ENCODE measurements around the gene PPFIA2. TPM values are rescaled to one million over a fixed set of nuclear protein-coding genes. Genes with fewer than 3 reads are reported as not detected.

The PPFIA2 gene
- total RNA-seq, 2 experiments from 2014 or later: not detected

- Histone ChIP-seq H3K36me3 (ENCODE audit: insufficient read depth, low read length) (no peaks in the 10 kb centered on the region), H3K9me3 (ENCODE audit: control insufficient read depth in 1 of 2, insufficient read depth in 1 of 2, low read length in 2 of 2) (no peaks in the 10 kb centered on the region), H3K4me3 (ENCODE audit: low read length) (no peak overlapping the region), H3K27ac (ENCODE audit: low read depth in 1 of 2, low read length in 2 of 2) (no peak overlapping the region), H3K27me3 (ENCODE audit: control insufficient read depth in 1 of 2, insufficient read depth in 2 of 2, low read length in 2 of 2) (no peaks in the 10 kb centered on the region), H3K4me1 (ENCODE audit: insufficient read depth, low read length) (no peaks in the 10 kb centered on the region)
- ChIA-PET CTCF (no interaction called here), POLR2A (no interaction called here)
- Mint-ChIP-seq H3K4me3 (no peak overlapping the region), H3K9me3 (no peaks in the 10 kb centered on the region), H3K27ac (no peak overlapping the region), H3K36me3 (ENCODE audit: low read depth) (no peaks in the 10 kb centered on the region), H3K27me3 (no peaks in the 10 kb centered on the region), H3K4me1 (ENCODE audit: low read depth) (no peaks in the 10 kb centered on the region)
- no peak for DNase-seq
- ATAC-seq (ENCODE audit: poor library complexity): no peak
- intact Hi-C loops (cut with DNase I, micrococcal nuclease): loop anchor here in 1 of 2 experiments (2.0 kb wide), 1 partner anchor 17 kb away; no protein-coding TSS in a partner anchor
- TF ChIP-seq CTCF (IDR thresholded peaks at IDR 0.05): no peak
These were observed 383.2 kb downstream of the PPFIA2 start for GRCh38 chr12:81375969-81376368.

- Mint-ChIP-seq H3K4me1 (ENCODE audit: low read depth) (no peaks in the 10 kb centered on the region), H3K4me3 (no peak overlapping the region), H3K9me3 (peaks cover 2% of the 10 kb centered on the region), H3K27ac (no peak overlapping the region), H3K27me3 (no peaks in the 10 kb centered on the region), H3K36me3 (ENCODE audit: low read depth) (no peaks in the 10 kb centered on the region)
- no peaks in the 10 kb centered on the region for H3K9me3 ChIP-seq (ENCODE audit: control insufficient read depth in 1 of 2, insufficient read depth in 1 of 2, low read length in 2 of 2)
- no peak overlapping the region for H3K27ac ChIP-seq (ENCODE audit: low read depth in 1 of 2, low read length in 2 of 2)
- ChIA-PET CTCF (no interaction called here), POLR2A (no interaction called here)
- no peak for ATAC-seq (ENCODE audit: poor library complexity)
- H3K36me3 ChIP-seq (ENCODE audit: insufficient read depth, low read length): no peaks in the 10 kb centered on the region
- no peak overlapping the region for H3K4me3 ChIP-seq (ENCODE audit: low read length)
- DNase-seq: no peak
- H3K4me1 ChIP-seq (ENCODE audit: insufficient read depth, low read length): no peaks in the 10 kb centered on the region
- TF ChIP-seq CTCF (IDR thresholded peaks at IDR 0.05): no peak
- no peaks in the 10 kb centered on the region for H3K27me3 ChIP-seq (ENCODE audit: control insufficient read depth in 1 of 2, insufficient read depth in 2 of 2, low read length in 2 of 2)
- intact Hi-C loops (cut with DNase I, micrococcal nuclease): no loop called here
These were observed 388.7 kb downstream of the PPFIA2 start for GRCh38 chr12:81370456-81370855.

GRCh38 chr12:81369175-81369574 lies 390.0 kb downstream of the PPFIA2 start:
- no peaks in the 10 kb centered on the region for H3K9me3 ChIP-seq (ENCODE audit: control insufficient read depth in 1 of 2, insufficient read depth in 1 of 2, low read length in 2 of 2)
- ChIA-PET CTCF (no interaction called here), POLR2A (no interaction called here)
- intact Hi-C loops (cut with DNase I, micrococcal nuclease): no loop called here
- no peaks in the 10 kb centered on the region for H3K36me3 ChIP-seq (ENCODE audit: insufficient read depth, low read length)
- DNase-seq (no peak), ATAC-seq (ENCODE audit: poor library complexity) (no peak)
- no peak for TF ChIP-seq CTCF (IDR thresholded peaks at IDR 0.05)
- H3K4me1 Mint-ChIP-seq (ENCODE audit: low read depth): no peaks in the 10 kb centered on the region
- H3K4me1 ChIP-seq (ENCODE audit: insufficient read depth, low read length): no peaks in the 10 kb centered on the region
- H3K36me3 Mint-ChIP-seq (ENCODE audit: low read depth): no peaks in the 10 kb centered on the region
- no peaks in the 10 kb centered on the region for H3K27me3 Mint-ChIP-seq
- H3K27ac ChIP-seq (ENCODE audit: low read depth in 1 of 2, low read length in 2 of 2): no peak overlapping the region
- H3K27ac Mint-ChIP-seq: no peak overlapping the region
- no peak overlapping the region for H3K4me3 Mint-ChIP-seq
- no peaks in the 10 kb centered on the region for H3K27me3 ChIP-seq (ENCODE audit: control insufficient read depth in 1 of 2, insufficient read depth in 2 of 2, low read length in 2 of 2)
- no peak overlapping the region for H3K4me3 ChIP-seq (ENCODE audit: low read length)
- peaks cover 2% of the 10 kb centered on the region for H3K9me3 Mint-ChIP-seq
